Measurements from ENCODE around the gene MGST3.

GRCh38 chr1:165623624-165624023 is 7.4 kb upstream of the MGST3 start:
- TF ChIP-seq CTCF (optimal IDR thresholded peaks at IDR 0.05 in 1 of 3, IDR thresholded peaks at IDR 0.05 in 1 of 3, conservative IDR thresholded peaks at IDR 0.05 in 1 of 3; ENCODE audit: extremely low read depth in 1 of 3, insufficient read depth in 2 of 3, low read length in 3 of 3) (no peak), EZH2 (IDR thresholded peaks at IDR 0.05; ENCODE audit: low read length) (no peak)

Measured in keratinocyte (primary cell).